Stimulated activated CD4-positive, alpha-beta T cell treated with anti-CD3 and anti-CD28 coated beads, TNF-alpha, amount 100 ng/mL, for 4 hours (primary cell): ENCODE measurements around the gene GPR137B.
"Not testable (repeated sequence)": the region's sequence is repeated elsewhere in the genome, so short reads cannot be mapped to it uniquely, and the experiment has no call there.

Source experiments
- DNase-seq, 3 experiments: peaks; one replicate each; pipeline ENCODE4 v3.0.0-alpha.2; 2020; ENCODE audit warnings: low read depth in 3 of 3

GPR137B gene

GRCh38 chr1:236160540-236161127 is 18.3 kb downstream of the GPR137B start:
- DNase-seq: no peak

- no peak for DNase-seq
Measured at GRCh38 chr1:236161230-236161629, 18.9 kb downstream of the GPR137B start.

GRCh38 chr1:236161755-236162154 is 19.4 kb downstream of the GPR137B start:
- not testable (repeated sequence) for DNase-seq

- no peak for DNase-seq
Measured at GRCh38 chr1:236163463-236164153, 21.3 kb downstream of the GPR137B start.

- DNase-seq: no peak
Measured at GRCh38 chr1:236164273-236164672, 21.9 kb downstream of the GPR137B start.

GRCh38 chr1:236165238-236165981 is 23.1 kb downstream of the GPR137B start:
- no peak for DNase-seq

GRCh38 chr1:236166041-236166440 is 23.7 kb downstream of the GPR137B start:
- no peak for DNase-seq

- DNase-seq: no peak
Measured at GRCh38 chr1:236167154-236167553, 24.8 kb downstream of the GPR137B start.

- no peak for DNase-seq
Measured at GRCh38 chr1:236167578-236167977, 25.2 kb downstream of the GPR137B start.

- DNase-seq: no peak
Measured at GRCh38 chr1:236168716-236169429, 26.5 kb downstream of the GPR137B start.

GRCh38 chr1:236172041-236172579 is 29.8 kb downstream of the GPR137B start:
- DNase-seq: no peak

GRCh38 chr1:236173174-236173767 is 30.9 kb downstream of the GPR137B start:
- no peak for DNase-seq

GRCh38 chr1:236175642-236176336 is 33.5 kb downstream of the GPR137B start:
- no peak for DNase-seq

- DNase-seq: no peak
Measured at GRCh38 chr1:236176337-236177336, 34.3 kb downstream of the GPR137B start.

GRCh38 chr1:236179634-236180033 is 37.3 kb downstream of the GPR137B start:
- DNase-seq: no peak

- DNase-seq: no peak
Measured at GRCh38 chr1:236181059-236181458, 38.7 kb downstream of the GPR137B start.

- no peak for DNase-seq
Measured at GRCh38 chr1:236185687-236186086, 43.3 kb downstream of the GPR137B start.

GRCh38 chr1:236186471-236186870 is 44.1 kb downstream of the GPR137B start:
- DNase-seq: not testable (repeated sequence)

- DNase-seq: not testable (repeated sequence)
Measured at GRCh38 chr1:236188084-236188483, 45.7 kb downstream of the GPR137B start.

GRCh38 chr1:236193184-236193583 is 50.8 kb downstream of the GPR137B start:
- DNase-seq: no peak
